AG20443 (cell line): Measurements from ENCODE around the gene PLXNB1.
"Not testable (repeated sequence)": the region's sequence is repeated elsewhere in the genome, so short reads cannot be mapped to it uniquely, and the experiment has no call there.

ENCODE experiments used
- DNase-seq: peaks from one replicate; pipeline ENCODE4 v3.0.0; 2012; ENCODE audit warnings: low spot score, mixed read lengths

The PLXNB1 gene

GRCh38 chr3:48429960-48430707 lies at the start of gene PLXNB1:
TSS of gene PLXNB1 (minus strand) at chr3:48430086. CDS start at chr3:48424611, 5,475 bp downstream.
- peak; percentile 57 for DNase-seq

GRCh38 chr3:48478626-48479555 lies 49.0 kb upstream of the PLXNB1 start:
- DNase-seq, result peak; percentile 1

- peak; percentile 3 for DNase-seq
Observed at GRCh38 chr3:48477959-48478520, 48.2 kb upstream of the PLXNB1 start.

GRCh38 chr3:48476426-48477053 lies 46.7 kb upstream of the PLXNB1 start:
- DNase-seq, result no peak

GRCh38 chr3:48475188-48475587 lies 45.3 kb upstream of the PLXNB1 start:
- no peak for DNase-seq

- no peak for DNase-seq
Observed at GRCh38 chr3:48474619-48475018, 44.7 kb upstream of the PLXNB1 start.

GRCh38 chr3:48474031-48474430 lies 44.1 kb upstream of the PLXNB1 start:
- DNase-seq, result not testable (repeated sequence)

- DNase-seq, result no peak
Observed at GRCh38 chr3:48473617-48473952, 43.7 kb upstream of the PLXNB1 start.

GRCh38 chr3:48472923-48473616 lies 43.2 kb upstream of the PLXNB1 start:
- DNase-seq, result peak; percentile 95

GRCh38 chr3:48472673-48472922 lies 42.7 kb upstream of the PLXNB1 start:
- DNase-seq, result no peak

- DNase-seq, result no peak
Observed at GRCh38 chr3:48470286-48470685, 40.4 kb upstream of the PLXNB1 start.

- no peak for DNase-seq
Observed at GRCh38 chr3:48469046-48469915, 39.4 kb upstream of the PLXNB1 start.

- DNase-seq, result no peak
Observed at GRCh38 chr3:48468329-48468731, 38.4 kb upstream of the PLXNB1 start.

- no peak for DNase-seq
Observed at GRCh38 chr3:48467473-48468267, 37.8 kb upstream of the PLXNB1 start.

- no peak for DNase-seq
Observed at GRCh38 chr3:48467110-48467454, 37.2 kb upstream of the PLXNB1 start.

GRCh38 chr3:48466386-48467109 lies 36.7 kb upstream of the PLXNB1 start:
- DNase-seq, result peak; percentile 24

GRCh38 chr3:48465531-48466378 lies 35.9 kb upstream of the PLXNB1 start:
- DNase-seq, result peak; percentile 99

- DNase-seq, result no peak
Observed at GRCh38 chr3:48465237-48465530, 35.3 kb upstream of the PLXNB1 start.

GRCh38 chr3:48464713-48465221 lies 34.9 kb upstream of the PLXNB1 start:
- no peak for DNase-seq
